GM18519 (cell line): Measurements from ENCODE around the gene CCZ1B.
A peak's percentile ranks its signal among the peaks of the same experiment; 100 is the strongest.
"Not testable (repeated sequence)": the region's sequence is repeated elsewhere in the genome, so short reads cannot be mapped to it uniquely, and the experiment has no call there.

Experiments
- ATAC-seq: cut with Tn5 transposase; IDR thresholded peaks from one replicate; pipeline ENCODE4 v1.9.1; 2021; ENCODE audit warnings: mild to moderate bottlenecking, moderate library complexity; ENCODE audit not compliant: unreplicated experiment, low FRiP score

The CCZ1B gene

DNA sequence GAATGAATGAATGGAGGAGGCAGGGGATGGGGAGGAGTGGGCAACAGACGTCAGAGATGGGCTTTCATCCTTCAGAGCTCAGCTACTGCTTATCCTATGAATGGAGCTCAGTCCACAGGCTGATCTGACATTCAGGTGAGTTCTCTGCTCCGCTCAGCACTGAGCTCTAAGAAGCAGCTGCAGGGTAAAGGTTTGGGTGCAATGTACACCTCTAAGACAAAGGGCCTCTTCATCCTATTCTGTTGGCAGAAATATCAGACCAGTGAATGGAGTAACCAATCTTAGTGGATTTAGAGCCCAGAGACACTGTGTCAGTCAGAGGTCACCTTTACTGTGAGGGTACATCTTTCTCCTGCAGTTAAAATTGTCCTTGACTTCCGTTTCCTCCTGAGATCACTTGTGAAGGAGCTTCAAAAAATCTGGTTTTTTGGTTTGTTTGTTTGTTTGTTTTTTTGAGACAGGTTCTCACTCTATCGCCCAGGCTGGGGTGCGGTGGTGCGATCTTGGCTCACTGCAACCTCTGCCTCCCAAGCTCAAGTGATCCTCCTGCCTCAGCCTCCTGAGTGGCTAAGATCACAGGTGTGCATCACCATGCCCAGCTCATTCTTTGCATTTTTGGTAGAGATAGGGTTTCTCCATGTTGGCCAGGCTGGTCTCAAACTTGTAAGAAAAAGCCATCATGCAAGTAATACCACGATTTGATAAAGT, 5.1 kb upstream of the CCZ1B start:
- no peak for ATAC-seq

DNA sequence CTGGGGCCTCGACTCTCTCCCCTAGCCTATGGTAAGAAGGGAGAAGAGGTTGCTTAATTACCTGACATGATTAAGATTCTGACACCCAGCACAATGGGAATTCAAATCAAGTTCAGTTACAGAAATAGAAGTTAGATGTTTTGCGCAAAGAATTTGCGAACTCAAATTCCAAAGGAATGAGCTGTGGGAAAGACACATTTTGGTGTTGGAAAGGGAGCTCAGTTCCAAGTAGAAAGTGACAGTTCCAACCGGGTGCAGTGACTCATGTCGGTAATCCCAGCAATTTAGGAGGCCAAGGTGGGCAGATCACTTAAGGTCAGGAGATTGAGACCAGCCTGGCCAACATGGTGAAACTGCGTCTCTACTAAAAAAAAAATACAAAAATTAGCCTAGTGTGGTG, 4.0 kb upstream of the CCZ1B start:
- not testable (repeated sequence) for ATAC-seq

- ATAC-seq, result not testable (repeated sequence)
Observed at GRCh38 chr7:6829616-6830015, 3.5 kb upstream of the CCZ1B start.

GRCh38 chr7:6827180-6827579, 1.1 kb upstream of the CCZ1B start:
- not testable (repeated sequence) for ATAC-seq

GRCh38 chr7:6825236-6826125, 594 bp downstream of the CCZ1B start:
- ATAC-seq, result peak; percentile 20

- ATAC-seq, result not testable (repeated sequence)
Observed at GRCh38 chr7:6821622-6822021, 4.5 kb downstream of the CCZ1B start.

- not testable (repeated sequence) for ATAC-seq
Observed at GRCh38 chr7:6815470-6815869, 10.6 kb downstream of the CCZ1B start.

DNA sequence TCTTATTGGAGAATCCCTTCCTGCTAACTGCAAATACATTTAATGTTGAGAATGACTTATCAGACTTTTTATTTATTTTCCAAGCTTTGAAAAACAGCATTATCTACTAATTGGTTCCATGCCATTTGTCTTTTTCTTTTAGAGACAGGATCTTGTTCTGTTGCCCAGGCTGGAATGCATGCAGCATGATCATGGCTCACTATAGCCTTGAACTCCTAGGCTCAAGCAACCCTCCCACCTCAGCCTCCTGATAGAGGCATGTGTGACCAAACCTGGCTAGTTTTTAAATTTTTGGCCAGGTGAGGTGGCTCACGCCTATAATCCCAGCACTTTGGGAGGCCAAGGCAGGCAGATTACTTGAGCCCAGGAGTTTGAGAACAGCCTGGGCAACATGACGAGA, 13.1 kb downstream of the CCZ1B start:
- not testable (repeated sequence) for ATAC-seq

- ATAC-seq, result not testable (repeated sequence)
Observed at GRCh38 chr7:6807959-6808358, 18.1 kb downstream of the CCZ1B start.

GRCh38 chr7:6807393-6807918, 18.6 kb downstream of the CCZ1B start:
- ATAC-seq, result not testable (repeated sequence)

- not testable (repeated sequence) for ATAC-seq
Observed at GRCh38 chr7:6800331-6800730, 25.7 kb downstream of the CCZ1B start.

GRCh38 chr7:6799887-6800286, 26.2 kb downstream of the CCZ1B start:
- ATAC-seq, result not testable (repeated sequence)

- ATAC-seq, result not testable (repeated sequence)
Observed at GRCh38 chr7:6798047-6798446, 28.0 kb downstream of the CCZ1B start.

GRCh38 chr7:6797218-6797617, 28.9 kb downstream of the CCZ1B start:
- not testable (repeated sequence) for ATAC-seq

DNA sequence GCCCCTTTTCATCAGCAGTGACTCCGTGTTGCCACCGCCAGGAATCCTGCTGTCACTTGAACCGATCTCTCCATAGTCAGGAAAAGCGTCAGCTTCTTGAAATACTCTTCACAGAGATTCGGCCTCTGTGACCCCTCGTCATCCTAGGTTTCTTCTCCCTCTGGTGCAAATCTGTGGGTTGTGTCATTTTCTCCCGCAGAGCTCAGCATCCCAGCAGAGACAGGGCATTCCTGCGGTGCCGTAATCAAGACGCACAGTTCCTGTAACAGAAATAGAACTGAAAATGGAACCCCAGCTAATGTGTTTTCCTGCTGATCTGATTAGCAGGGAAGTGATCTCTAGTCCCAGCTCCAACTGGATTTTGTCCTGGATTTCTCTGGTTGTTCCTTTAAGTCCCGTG, 31.8 kb downstream of the CCZ1B start:
- ATAC-seq, result not testable (repeated sequence)

DNA sequence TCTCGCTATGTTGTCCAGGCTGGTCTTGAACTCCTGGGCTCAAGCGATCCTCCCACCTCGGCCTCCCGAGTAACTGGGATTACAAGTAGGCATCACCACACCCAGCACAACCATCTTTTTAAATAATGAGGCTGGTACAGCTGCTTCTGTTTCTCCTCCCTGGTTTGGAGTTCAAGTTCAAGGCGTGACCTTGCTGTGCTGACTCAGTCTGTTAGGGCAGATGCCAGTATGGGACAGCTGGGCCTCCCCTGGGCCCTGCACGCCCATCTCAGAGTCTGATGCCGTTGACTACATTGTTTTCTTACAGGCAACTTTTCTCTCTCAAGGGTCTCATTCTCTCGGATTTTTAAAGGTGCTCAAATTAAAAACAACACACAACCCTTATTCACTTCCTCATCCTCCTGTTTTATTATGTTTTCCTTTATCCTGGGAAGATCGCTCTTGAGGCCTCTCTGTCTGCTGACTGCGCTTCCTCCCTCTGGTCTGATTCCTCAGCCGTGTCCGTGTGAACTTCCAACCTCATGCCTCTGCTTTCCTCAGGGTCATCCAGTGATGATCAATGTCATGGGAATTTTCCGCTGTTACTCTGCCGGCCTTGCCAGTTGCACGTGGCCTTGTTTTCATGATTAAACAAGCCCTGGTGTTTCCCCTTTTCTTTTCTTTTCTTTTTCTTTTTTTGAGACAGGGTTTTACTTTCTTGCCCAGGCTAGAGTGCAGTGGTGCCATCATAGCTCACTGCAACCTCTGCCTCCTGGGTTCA, 33.8 kb downstream of the CCZ1B start:
- not testable (repeated sequence) for ATAC-seq

- ATAC-seq, result not testable (repeated sequence)
Observed at GRCh38 chr7:6789353-6789752, 36.7 kb downstream of the CCZ1B start.

GRCh38 chr7:6781581-6781980, 44.5 kb downstream of the CCZ1B start:
- ATAC-seq, result not testable (repeated sequence)

- not testable (repeated sequence) for ATAC-seq
Observed at GRCh38 chr7:6761186-6761585, 64.9 kb downstream of the CCZ1B start.

- ATAC-seq, result not testable (repeated sequence)
Observed at GRCh38 chr7:6753964-6754363, 72.1 kb downstream of the CCZ1B start, which contains the start of gene RSPH10B2. Gene RSPH10B2 (plus strand): TSS chr7:6754103. CDS start chr7:6757678, 3,575 bp downstream.
